Astrocyte (in vitro differentiated cells and primary cell): ENCODE measurements around the gene MOXD1.

ENCODE experiments used
- CTCF ChIP-seq: IDR thresholded peaks from 2 replicates; pipeline ENCODE4 v1.5.1; 2011; ENCODE audit warnings: low read depth, mild to moderate bottlenecking, inconsistent platforms, low read length, moderate library complexity; ENCODE audit not compliant: insufficient read depth
- EZH2 ChIP-seq: IDR thresholded peaks from 2 replicates; pipeline ENCODE4 v1.6.1; 2012; ENCODE audit warnings: mild to moderate bottlenecking, low read length, inconsistent platforms; ENCODE audit not compliant: insufficient read depth

GRCh38 chr6:132446141-132446854 is 45.0 kb upstream of the MOXD1 start:
- TF ChIP-seq CTCF (no peak), EZH2 (no peak)
